ENCODE results near the gene FNDC1.

The FNDC1 gene

DNA sequence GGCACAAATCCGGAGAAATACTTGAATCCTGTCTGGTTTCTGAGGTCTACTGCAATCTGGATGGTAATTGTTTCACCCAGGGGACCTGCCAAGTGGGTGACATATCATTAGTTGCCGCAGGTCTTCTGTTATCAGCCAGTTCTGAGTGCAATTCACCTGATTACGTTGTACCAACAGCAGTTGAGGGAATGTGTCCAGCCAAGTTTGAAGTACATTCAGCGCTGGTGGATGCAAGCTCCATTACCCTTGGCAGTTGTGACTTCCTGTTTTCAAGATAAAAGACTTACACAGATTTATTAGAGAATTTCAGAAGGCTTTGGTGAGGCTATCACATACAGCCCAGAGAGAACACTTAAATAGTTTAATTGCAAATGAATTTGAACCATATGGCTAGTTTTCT lies 42.8 kb downstream of the FNDC1 start:
- ATAC-seq (ENCODE audit: insufficient read depth, low read depth) (no peak), DNase-seq (no peak)
- Histone ChIP-seq H2AFZ (ENCODE audit: low read depth, low read length) (no peak overlapping the region), H3K27ac (ENCODE audit: low read length) (no peak overlapping the region), H3K9me3 (ENCODE audit: insufficient read depth, low read length, severe bottlenecking) (no peaks in the 10 kb centered on the region), H4K20me1 (ENCODE audit: insufficient read depth, low read length) (no peaks in the 10 kb centered on the region), H3K4me2 (ENCODE audit: insufficient read depth, low read length) (no peak overlapping the region), H3K9ac (ENCODE audit: low read depth, low read length) (no peak overlapping the region), H3K27me3 (ENCODE audit: insufficient read depth, low read length, poor library complexity) (peaks cover 3% of the 10 kb centered on the region), H3K79me2 (ENCODE audit: insufficient read depth, low read length) (no peaks in the 10 kb centered on the region), H3K36me3 (ENCODE audit: insufficient read depth, low read length) (no peaks in the 10 kb centered on the region), H3K4me3 (ENCODE audit: low read depth in 1 of 2, low read length in 2 of 2) (no peak overlapping the region), H3K4me1 (ENCODE audit: insufficient read depth, low read length) (no peaks in the 10 kb centered on the region)
- TF ChIP-seq EZH2 (IDR thresholded peaks at IDR 0.05; ENCODE audit: borderline replicate concordance, low read depth, low read length, severe bottlenecking) (no peak), CTCF (IDR thresholded peaks at IDR 0.05; ENCODE audit: borderline replicate concordance, extremely low read depth, low read length, poor library complexity, severe bottlenecking) (no peak)

GRCh38 chr6:159212525-159213280 lies 43.5 kb downstream of the FNDC1 start:
- Histone ChIP-seq H3K36me3 (ENCODE audit: insufficient read depth, low read length) (no peaks in the 10 kb centered on the region), H3K9me3 (ENCODE audit: insufficient read depth, low read length, severe bottlenecking) (no peaks in the 10 kb centered on the region), H3K79me2 (ENCODE audit: insufficient read depth, low read length) (no peaks in the 10 kb centered on the region)

GRCh38 chr6:159213405-159213804 lies 44.2 kb downstream of the FNDC1 start:
- TF ChIP-seq EZH2 (IDR thresholded peaks at IDR 0.05; ENCODE audit: borderline replicate concordance, low read depth, low read length, severe bottlenecking) = no peak
- no peak for TF ChIP-seq CTCF (IDR thresholded peaks at IDR 0.05; ENCODE audit: borderline replicate concordance, extremely low read depth, low read length, poor library complexity, severe bottlenecking)
- peaks cover 3% of the 10 kb centered on the region for H3K27me3 ChIP-seq (ENCODE audit: insufficient read depth, low read length, poor library complexity)
- H2AFZ ChIP-seq (ENCODE audit: low read depth, low read length) = no peak overlapping the region
- no peak overlapping the region for H3K4me2 ChIP-seq (ENCODE audit: insufficient read depth, low read length)
- no peak for DNase-seq
- no peaks in the 10 kb centered on the region for H3K9me3 ChIP-seq (ENCODE audit: insufficient read depth, low read length, severe bottlenecking)
- H3K27ac ChIP-seq (ENCODE audit: low read length) = no peak overlapping the region
- ATAC-seq (ENCODE audit: insufficient read depth, low read depth) = no peak
- no peaks in the 10 kb centered on the region for H3K79me2 ChIP-seq (ENCODE audit: insufficient read depth, low read length)
- no peak overlapping the region for H3K4me3 ChIP-seq (ENCODE audit: low read depth in 1 of 2, low read length in 2 of 2)
- H3K9ac ChIP-seq (ENCODE audit: low read depth, low read length) = no peak overlapping the region
- H4K20me1 ChIP-seq (ENCODE audit: insufficient read depth, low read length) = no peaks in the 10 kb centered on the region
- no peaks in the 10 kb centered on the region for H3K4me1 ChIP-seq (ENCODE audit: insufficient read depth, low read length)
- H3K36me3 ChIP-seq (ENCODE audit: insufficient read depth, low read length) = no peaks in the 10 kb centered on the region

More at GRCh38 chr6:159212525-159213280, 43.5 kb downstream of the FNDC1 start:
- H2AFZ ChIP-seq (ENCODE audit: low read depth, low read length) = no peak overlapping the region
- H4K20me1 ChIP-seq (ENCODE audit: insufficient read depth, low read length) = no peaks in the 10 kb centered on the region
- H3K4me1 ChIP-seq (ENCODE audit: insufficient read depth, low read length) = no peaks in the 10 kb centered on the region
- H3K9ac ChIP-seq (ENCODE audit: low read depth, low read length) = no peak overlapping the region
- H3K4me3 ChIP-seq (ENCODE audit: low read depth in 1 of 2, low read length in 2 of 2) = no peak overlapping the region
- no peak overlapping the region for H3K27ac ChIP-seq (ENCODE audit: low read length)
- peaks cover 3% of the 10 kb centered on the region for H3K27me3 ChIP-seq (ENCODE audit: insufficient read depth, low read length, poor library complexity)
- H3K4me2 ChIP-seq (ENCODE audit: insufficient read depth, low read length) = no peak overlapping the region
- DNase-seq (no peak), ATAC-seq (ENCODE audit: insufficient read depth, low read depth) (no peak)
- TF ChIP-seq EZH2 (IDR thresholded peaks at IDR 0.05; ENCODE audit: borderline replicate concordance, low read depth, low read length, severe bottlenecking) (no peak), CTCF (IDR thresholded peaks at IDR 0.05; ENCODE audit: borderline replicate concordance, extremely low read depth, low read length, poor library complexity, severe bottlenecking) (no peak)

All from DND-41 (cell line).